Stimulated activated CD4-positive, alpha-beta T cell treated with anti-CD3 and anti-CD28 coated beads, TNF-alpha, amount 100 ng/mL, for 1 hour (primary cell): ENCODE data around the gene CUBN.

Experiments used
- DNase-seq, 3 donors: peaks; one replicate each; pipeline ENCODE4 v3.0.0-alpha.2; 2020; ENCODE audit warnings: low read depth in 3 of 3, low spot score in 1 of 3

The CUBN gene

DNA sequence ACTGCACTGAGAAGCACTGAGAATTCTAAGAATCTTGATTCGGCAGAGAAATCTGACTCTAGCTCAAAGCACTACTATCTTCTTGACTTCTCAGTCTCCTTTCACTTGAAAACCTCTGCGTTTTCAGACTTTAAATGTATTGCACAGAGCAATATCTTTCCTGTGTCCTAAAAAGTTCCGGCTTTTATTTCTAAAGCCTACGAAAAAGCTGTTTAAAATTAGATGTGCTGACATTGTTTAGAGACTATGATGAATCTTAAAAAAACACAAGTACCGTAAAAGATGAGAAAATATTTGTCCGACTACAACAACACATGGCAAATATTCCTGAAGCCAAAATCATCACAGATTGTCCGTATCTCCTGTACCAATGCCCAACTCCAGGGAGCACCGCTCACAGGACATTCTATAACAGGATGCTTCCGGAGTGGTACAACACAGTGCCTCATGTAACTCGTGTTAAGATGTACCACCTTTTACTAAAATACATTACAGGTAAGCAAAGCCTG, 136.9 kb downstream of the CUBN start:
- no peak for DNase-seq

DNA sequence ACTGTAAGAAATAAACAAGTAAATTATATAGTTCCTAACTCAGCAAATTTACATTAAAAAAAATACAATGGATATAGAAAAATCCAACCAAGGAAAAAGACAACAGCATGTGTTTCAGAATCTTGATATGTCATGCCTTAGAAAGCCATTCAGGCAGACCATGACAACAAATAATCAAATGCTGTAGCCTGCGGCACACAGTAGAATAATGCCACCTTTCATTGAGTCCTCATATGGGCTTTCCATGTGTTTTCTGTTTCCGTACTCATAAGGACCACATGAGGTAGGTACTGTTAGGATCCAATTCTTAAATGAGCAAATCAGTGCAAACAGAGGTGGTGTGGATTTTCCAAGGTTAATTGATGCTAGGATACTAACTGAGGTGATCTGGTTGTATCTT, 138.6 kb downstream of the CUBN start:
- no peak for DNase-seq

DNA sequence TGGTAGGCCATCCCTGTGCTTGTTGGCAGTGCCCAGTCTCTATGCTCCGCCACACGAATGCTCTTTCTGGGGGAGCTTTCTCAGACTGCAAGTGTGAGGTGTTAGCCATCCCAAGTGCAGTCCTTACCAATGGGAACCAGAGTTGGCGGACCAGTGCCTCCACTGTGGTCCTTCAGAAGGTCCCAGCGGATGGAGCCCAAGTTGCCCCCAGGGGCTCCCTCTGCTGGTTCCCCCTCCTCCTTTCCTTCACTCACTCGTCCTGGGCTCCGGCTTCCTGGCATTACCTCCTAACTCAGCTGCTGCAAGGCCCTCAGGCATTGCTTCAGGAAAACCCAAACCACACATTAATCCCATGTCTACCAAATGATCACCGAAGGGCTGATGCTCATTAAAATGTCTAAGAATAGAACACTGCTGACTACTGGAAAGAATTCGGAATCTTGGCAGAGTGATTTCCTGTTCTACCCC, 139.8 kb downstream of the CUBN start:
- no peak for DNase-seq

DNA sequence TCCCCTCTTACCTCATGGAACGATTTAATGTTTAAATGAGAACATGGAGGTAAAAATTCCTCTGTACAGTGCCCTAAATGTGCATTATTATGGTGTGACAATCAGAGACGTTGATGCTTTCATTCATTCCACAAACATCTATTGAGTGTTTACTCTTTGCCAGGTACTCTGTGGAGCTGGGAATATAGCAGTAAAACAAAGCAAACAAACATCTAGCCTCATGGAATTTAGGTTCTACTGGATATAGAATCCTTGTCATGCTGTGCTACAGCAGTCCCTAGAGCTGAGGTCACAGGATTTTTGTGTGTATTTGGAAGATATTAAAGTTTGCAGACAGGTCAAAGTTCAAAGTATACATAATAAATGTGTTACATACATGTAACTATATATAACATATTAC, 140.7 kb downstream of the CUBN start:
- no peak for DNase-seq

DNA sequence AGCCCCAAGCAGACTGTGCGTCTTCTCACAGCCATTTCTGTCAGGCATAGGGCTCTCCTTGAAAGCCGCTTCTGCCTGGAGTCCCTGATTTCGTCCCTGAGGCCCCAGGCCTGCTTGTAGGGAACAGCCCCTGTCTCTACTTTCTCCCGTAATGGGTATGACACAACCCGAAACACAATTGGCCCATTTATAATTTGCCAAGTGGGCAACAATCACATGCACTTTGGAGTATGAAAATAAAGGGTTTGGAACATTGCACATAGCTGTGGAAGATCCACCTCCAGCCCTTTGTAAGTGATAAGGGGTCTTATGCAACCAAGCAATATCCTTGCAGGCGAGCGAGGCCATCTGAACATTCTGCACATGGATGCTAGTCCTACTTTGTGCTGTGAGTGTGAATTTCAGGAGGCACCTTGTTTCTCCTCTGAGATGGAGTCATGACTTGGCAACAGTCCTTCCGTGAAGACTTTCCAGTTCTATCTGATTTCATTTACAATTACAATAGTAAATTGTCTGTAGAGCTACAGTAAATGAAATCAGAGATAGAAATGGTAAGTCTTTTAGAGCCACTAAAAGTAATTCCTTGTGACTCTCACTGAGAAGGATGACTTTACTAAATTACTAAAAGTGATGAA, 141.5 kb downstream of the CUBN start:
- DNase-seq = no peak

DNA sequence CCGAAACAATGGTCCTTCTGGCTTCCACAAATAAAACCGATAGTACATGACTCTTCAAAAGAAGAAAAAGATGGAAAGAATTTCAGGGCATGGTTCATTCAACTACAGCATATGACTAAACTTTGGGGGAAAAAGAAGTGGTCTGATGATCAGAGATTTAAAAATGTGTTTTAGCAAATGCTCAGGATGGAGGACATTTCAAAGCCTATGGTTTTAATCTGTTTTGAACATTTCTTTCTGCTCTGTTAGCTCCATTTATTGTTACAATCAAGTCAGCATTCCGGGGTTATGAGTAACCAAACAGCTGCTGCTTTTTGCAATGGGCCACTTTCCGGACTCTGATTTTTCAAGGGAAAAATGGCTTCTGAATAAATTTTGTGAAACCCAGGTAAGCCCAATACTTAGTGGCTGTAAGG, 142.4 kb downstream of the CUBN start:
- no peak for DNase-seq

DNA sequence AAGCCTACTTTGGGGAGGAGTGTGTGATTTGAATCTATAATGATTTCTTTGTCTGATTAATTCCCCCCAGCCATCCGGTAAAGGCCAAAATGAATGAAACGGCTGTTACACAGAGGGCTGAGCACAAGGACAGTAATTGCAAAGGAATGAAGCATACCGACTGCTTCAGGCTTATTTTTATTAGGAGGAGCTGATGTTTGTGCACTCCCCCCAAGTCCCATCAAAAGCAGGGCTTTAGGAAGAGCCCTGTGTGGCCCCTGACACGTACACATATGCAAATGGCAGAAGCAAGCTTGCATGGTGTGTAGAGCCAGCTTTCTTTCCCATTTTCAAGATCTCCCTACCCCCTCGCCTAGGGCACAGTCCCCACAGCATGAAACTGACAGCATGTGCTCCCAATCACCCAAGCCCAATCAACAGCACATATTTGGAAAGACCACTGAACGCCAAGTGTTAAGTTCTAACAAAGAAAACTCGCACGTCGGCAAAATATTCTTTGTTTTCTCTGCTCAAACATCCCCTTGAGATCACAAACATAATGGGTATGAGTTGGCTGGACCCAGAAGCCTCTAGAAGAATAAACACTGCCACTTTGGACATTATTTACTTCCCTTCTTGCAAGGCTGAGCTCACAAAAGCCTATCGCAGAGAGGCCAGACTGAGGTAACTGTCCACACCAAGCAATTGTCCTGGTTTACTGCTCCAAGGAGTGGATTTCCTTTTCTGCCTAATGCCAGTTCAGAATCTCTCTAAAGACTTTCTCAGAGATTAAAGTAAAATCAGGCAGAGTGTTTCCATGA, 143.0 kb downstream of the CUBN start:
- DNase-seq = no peak

DNA sequence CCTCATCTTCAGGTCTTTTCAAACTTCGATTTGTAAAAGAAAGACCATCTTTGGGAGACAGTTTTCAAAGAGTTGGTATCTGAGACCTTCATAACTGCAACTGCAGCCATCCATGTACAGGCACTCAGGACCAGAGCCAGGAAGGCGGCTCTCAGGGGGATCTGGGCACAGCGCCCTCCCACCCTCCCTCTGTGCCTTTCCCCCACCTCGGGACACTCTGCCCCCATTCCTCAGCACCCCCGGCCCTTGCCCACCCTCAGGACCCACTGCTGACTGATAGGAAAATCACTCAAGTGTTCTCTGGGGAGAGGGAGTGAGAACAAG, 143.6 kb downstream of the CUBN start:
- no peak for DNase-seq

DNA sequence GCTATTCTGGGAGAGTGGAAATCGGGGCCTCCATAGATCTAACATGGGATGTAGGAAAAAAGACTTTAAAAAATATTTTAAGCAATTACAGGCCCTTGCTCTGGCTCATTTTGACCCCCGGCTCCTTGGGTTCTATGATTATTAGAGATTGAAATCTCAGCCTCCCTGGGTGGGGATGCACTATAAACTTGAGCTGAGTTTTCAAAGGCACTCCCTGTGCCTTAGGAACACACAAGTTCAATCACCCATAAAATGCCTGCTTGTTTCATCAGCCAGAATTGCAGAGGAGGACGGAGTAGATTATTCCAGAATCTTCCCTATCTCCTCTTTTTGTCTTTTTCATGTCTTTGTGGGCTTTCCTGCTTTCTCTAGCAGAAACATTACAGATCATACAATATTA, 145.4 kb downstream of the CUBN start:
- DNase-seq = no peak

DNA sequence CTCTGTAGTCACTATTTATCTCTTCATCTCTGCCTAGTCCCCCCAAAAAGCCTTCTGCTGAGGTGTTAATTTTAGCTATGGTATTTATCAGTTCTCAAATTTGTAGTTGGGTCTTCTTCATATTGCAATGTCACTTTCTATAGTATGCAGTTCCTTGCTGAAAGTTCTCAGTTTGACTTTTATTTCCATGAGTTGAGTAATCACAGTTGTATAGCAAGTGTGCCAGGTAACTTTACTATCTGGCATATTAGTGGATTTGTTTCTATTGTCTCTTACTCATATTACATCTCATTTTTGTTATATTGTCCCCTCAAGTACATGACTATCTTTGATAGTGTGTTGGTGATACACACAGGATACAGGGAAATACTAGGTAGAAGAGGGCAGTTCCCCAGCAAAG, 152.8 kb downstream of the CUBN start:
- DNase-seq = no peak

DNA sequence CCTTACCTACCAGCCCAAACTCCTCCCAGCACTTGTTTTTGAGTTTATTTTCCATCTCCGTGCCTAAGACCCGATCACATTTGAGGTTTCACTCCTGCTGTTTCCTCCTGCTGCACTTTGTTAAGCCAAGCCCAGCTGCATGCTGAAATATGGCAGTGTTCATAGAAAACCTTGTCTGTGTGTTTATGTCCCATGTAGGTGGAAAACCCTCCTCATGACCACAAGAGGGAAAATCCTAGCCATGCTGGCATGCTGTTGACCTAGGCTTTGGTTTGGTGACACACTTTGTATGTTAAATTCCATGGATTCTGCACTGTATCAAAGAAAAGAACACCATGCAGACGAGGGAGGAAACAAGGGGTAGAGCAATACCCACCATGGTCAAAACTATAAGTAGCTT, 154.4 kb downstream of the CUBN start:
- DNase-seq = no peak

DNA sequence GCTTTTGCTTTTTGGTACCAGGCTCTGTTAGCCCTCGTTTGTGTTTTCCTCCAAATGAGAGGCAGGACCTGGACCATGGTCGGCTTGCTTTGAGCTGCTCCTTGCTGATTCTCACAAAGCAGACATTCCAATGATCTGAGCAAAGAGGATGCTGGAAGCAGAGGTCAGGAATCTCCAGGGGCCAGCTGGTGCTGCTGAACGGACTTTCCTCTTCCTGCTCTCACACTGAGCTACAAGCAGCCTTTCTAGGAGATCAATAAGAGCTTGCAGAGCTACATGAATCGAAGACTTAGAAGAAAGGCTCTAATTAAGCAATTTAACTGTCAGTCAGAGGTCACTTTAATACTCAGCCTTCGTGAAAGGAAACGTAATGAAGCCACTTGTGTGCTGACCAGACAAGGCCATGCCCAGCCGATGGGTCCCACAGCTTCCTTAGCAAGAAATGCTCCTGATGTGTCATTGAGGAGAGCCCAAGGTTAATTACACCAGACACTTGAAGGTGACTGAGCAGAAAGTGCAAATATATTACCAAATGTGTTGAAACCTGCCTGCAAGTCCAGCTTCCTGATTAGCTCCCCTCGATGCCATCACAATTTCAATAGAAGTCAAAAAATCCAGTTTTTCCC, 161.1 kb downstream of the CUBN start:
- no peak for DNase-seq

DNA sequence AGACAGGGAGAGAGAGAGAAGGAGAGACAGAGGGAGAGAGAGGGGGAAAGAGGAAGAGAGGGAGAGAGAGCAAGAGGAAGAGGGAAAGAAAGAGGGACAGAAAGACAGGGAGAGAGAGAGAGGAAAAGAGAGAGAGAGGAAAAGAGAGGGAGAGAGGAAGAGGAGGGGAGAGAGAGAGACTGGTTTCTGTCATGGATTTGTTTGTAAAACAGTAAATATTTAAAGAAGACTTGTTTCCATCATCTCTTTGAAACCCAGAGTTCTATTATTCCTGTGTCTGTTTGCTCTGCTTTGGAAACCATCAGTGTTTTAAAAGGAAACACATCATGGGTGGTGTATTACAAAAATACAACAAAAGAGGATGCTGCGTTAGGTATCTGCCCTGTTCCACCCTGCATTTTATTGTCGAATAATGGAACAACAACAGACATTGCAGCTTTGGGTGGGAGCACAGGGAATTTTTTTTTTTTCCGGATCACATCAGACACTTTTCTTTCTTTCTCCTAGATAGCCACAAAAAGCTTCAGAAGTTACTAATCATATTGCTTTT, 161.7 kb downstream of the CUBN start:
- no peak for DNase-seq

DNA sequence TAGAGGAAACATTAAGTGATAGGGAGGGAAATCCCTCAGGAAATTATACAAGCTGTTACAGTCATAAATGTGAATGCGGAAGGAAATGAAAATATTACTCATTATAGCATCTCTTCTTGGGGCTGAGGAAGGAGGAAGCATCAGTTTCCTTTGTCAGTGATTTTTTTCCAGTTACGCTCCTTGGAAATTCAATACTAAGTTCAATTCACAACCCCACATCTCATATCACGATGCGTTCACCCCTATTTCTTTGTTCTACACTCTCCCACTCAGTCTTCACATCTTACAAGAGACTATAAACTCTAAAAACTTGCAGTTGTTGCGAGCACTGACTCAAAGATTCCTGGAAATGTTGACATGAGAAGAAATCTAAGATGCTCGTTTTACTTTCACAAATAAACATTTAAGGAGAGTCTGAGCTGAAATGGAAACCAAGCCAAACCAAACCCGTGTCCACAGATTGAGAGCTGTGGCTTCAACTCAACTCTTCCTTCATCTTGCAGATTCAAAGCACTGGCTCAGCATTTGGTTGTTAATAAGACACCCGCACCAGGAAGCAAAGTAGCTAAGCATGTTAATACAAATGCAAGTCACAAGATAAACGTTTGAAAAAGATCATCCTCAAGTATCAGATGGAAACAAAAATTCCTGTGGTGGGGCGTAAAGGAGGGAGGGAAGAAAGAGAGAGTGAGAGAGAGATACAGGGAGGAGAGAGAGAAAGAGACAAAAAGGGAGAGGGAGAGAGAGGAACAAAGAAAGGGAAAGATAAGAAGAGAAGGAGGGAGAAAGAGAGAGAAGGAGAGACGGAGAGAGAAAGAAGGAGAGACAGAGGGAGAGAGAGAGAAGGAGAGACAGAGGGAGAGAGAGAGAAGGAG, 162.4 kb downstream of the CUBN start:
- no peak for DNase-seq

DNA sequence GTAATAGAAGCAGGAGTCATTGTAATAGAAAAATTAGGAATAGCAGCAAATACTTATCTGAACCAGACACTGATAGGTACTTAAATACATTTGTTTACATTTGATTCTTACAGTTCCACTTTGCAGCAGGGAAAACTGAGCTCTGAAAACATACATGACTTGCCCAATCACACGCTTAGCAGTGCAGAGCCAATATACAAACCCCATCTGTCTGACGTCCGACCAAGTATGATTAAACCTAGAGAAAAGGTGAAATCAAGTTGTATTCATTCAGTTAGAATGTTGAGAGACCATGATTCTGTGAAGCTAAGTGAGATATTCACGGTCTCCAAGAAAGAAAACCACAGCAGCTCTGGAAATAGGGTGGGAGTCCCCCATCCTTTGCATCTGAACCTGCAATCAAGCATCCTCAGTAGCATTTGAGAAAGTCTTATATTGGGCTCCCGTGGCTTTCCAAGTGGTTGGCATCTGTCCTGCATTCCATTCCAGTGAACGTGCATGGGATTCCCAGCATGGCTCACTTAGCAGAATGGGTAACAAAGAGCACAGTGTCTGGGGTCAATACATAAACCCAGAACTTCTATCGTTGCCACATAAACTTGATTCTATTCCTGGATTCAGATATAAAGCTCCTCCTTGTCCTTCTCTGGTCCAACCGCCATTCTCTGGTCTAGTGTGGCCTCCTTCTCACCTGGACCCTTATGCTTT, 163.7 kb downstream of the CUBN start:
- no peak for DNase-seq

DNA sequence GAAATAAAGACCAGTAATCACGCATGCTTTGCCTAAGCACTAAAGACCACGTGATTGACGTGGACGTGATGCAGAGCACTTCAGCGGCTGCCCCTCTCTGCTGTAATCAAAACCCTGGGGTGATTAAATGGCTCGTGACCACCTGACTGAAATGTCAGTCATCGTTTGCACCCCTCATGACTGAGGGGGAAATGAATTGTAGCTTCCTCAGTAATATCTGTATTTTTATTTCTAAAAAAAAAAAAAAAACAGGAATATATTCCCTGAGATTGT, 164.3 kb downstream of the CUBN start:
- DNase-seq = no peak

DNA sequence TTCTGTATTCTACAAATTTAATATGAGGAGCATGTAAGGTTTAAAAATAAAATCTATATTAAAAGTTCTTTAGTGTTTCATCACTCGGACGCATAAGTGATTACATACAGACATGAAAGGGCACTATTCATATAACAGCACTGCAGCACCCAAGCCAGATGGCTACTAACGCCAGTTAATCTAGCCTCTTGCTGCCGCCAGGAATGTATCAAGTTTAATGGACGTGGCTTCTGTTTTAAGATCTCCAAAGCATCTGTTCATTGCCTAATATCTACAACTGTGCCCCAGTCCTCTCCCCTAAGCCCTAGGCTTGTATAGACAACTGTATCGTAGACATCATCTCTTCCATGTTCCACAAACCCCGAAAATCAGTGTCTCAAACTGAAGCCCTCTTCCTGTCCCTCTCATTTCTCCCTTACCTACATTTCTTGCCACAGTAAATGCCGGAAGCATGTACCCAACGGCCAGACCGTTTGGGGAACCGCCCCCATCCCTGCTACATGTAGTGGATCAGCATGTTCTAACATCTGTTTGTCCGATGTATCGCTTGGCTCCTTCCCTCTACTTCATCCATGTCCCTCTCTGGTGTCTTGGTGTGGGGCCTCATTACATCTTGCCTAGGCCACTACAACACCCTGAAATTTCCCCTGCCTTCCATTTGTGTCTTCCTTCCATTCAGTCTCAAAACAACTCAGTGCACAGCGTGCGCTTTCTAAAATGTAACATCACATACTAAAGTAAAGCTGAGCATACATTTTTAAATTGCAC, 164.9 kb downstream of the CUBN start:
- no peak for DNase-seq

DNA sequence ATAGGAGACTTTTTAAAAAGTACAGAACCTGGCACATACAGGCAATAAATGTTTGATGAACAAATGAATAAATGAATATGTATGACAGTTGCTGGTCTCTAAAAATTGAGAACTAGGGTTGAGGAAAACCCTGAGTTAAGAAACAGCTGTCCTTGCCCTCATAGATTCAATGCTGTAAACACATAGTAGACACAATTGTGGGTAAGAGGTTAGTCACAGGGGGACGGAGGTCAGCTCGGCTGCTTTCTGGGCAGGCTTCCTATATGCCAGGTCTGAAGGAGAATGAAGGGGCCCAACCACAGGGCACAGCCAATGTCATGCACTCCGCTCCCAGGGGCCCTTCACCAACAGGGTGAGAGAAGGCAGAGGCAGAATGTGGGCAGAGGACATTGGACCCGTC, 169.1 kb downstream of the CUBN start:
- no peak for DNase-seq

DNA sequence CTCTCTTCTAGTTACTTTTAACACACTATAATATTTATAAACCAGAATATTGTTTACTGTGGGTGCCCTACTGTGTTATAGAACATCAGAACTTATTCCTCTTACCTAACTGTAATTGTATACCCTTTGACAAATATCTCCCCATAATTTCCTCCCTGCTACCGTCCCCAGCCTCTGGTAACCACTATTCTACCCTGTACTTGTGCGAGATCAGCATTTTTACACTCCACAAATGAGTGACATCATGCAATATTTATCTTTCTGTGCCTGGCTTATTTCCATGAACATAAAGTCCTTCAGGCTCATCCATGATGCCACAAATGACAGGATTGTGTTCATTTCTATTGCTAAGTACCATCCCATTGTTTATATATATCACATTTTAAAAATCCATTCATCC, 172.6 kb downstream of the CUBN start:
- no peak for DNase-seq
